Right renal pelvis (tissue), 4 donors: ENCODE data around the gene PTS. TPM values are rescaled to one million over a fixed set of nuclear protein-coding genes. Genes with fewer than 3 reads are reported as not detected.
A peak's percentile ranks its signal among the peaks of the same experiment; 100 is the strongest.

Experiments used
- DNase-seq, 4 donors: peaks; one replicate each; pipeline ENCODE4 v3.0.0-alpha.2; 2013; ENCODE audit warnings: low read depth in 4 of 4, low spot score in 3 of 4, missing footprints in 1 of 4
- polyA plus RNA-seq, 4 donors: library from polyadenylated mRNA; unstranded; fragments of 120-200 nt; gene quantifications; one replicate each; pipeline ENCODE4 v1.2.1, GENCODE V29; 2013; ENCODE audit not compliant: insufficient read length in 4 of 4

The PTS gene
- polyA plus RNA-seq, 4 donors = 45.9 to 58.4 (median 54.8) TPM

DNA sequence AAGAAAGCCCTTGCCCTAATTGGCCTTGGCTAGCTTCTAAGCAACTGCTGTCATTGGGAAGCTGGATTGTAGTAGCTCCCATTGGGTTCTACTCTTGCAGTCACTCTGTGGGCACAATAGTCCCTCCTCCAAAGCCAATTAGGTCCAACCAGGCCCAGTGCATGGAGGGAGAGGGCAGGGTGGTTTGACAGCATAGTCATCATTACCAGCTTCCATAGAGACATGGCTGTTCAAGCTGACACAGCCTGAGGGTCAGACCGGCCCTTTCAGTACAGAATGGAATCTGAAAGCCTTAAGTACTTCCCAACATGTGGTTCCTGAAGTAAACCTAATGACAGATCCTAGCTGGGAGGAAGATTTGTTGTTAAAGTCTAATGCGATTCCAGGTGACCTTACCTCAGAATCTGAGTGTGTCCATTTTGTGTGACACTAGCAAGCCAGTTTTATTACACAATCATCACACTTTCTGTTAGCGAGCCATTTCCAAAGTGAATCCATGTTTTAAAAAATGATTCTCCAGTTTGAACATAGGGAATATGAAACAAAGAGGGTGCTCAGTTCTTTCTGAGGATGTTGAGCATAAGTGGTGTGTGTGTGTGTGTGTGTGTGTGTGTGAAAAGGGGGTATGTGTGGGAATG is 27.5 kb downstream of the PTS start:
- DNase-seq = no peak

DNA sequence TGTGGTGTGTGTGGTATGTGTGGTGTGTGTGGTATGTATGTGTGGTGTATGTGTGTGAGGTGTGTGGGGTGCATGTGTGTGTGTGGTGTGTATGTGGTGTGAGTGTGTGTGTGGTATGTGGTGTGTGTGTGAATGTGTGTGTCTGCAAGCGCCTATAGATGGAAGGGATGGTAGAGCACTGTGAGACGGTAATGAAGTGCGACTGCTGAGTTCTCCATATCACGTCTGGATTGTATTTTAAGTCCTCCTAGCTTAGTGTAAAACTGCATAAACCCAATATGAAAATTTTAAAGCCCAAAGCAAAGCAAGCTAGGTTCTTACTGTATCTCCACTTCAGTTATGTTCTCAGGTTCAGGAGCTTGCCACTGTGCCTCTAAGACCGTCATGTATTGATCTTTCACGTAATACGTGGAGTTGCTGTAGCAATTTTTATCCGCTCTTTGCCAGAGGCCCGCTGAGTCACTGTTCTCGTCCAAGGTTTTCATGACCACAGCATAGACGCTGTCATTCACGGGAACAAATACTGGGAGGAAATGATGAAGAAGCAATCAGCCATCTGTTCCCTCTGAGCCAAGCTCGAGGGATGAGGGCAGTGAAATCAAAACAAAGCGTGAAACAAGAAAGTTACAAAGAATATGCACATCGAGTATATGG is 29.0 kb downstream of the PTS start:
- DNase-seq = no peak

DNA sequence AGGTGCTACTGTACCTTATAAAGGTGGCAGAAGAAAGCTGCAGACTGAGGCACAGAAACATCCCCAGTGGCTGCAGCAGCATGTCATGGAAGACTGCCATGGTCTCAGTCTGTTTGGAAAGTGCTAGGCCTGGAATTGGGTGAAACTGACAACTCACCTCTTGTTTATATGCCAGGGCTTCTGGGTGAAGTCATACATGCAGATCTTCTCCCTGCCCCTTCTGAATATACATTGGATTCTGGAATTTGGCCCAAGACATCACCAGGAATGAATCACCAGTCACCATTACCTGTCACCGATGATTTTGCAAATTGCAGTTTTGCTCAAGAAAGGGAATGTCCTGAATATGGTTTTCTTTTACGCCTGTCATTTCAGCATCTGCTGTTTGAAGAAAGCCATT is 34.3 kb downstream of the PTS start, which contains the start of gene PLET1:
TSS of gene PLET1 (minus strand) at position 371 of the 400 bp plus-strand sequence. CDS start at position 100, 271 bp downstream.
- DNase-seq = no peak

DNA sequence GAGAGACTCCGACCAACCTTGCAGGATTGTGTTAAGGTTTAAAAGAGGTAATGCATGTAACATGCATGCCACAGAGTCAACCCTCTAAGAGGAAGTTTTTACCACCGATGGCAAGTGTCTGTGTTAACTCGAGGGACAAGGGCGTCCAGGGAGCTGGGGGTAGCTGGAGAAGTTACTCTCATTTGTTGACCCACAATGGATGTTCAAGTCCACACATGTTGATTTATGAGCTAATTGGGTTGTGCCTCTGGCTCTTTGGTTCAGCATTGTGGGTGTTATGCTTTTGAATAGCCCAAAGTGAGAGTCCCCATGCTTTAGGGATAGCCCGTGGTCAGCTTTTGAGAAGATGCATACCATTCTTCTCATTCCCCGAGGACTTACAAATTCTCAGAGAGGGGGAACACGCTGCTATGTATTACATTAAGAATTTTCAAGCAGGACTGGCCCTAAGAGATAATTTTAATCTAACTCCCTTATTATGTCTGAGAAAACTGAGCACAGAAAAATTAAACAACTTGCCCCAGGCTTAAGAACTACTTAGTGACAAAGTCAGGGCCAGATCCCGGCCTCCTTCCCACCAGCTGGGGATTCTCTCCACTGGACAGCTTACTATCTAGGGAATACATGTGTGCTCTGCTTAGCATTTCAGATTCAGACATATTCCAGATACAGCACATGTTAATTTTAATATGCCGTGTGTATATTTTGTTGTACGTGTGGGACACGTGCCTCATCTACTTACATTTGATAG is 39.6 kb downstream of the PTS start:
- no peak for DNase-seq

DNA sequence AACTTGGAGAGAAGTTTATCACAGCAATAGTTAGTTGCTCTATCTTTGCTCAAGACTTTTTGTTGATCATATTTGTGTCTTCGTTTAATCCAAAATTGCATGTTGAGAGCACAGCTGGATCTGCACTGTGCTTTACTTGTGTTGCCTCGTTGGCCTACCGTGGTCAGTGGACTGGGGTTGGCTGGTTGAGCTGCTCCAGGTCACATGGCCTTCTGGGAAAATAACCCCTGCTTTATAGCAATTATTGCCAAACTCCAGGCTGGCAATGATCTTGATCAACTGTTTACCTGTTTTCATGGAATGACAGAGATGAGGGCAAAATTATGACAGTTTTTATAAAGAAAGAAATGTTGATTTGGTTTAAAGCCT is 40.2 kb downstream of the PTS start:
- no peak for DNase-seq

DNA sequence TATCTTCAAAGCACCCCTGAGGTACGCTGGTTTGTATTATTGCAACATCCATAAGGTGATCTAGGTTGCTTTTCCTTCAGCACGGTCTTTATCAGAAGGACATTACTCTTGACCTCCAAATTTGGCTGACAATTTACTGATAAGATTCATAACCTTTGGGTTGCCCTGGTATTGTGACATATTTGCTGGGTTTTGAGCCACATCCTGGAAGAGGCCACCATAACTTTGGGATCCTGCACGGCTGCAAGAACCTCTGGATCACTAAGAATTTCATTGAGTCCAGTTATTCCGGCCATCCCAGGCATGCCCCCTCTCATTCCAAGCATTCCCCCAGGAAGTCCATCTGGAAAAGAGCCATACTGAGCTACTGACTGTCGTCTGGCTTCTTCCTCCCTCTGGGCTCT is 41.0 kb downstream of the PTS start:
- no peak for DNase-seq

DNA sequence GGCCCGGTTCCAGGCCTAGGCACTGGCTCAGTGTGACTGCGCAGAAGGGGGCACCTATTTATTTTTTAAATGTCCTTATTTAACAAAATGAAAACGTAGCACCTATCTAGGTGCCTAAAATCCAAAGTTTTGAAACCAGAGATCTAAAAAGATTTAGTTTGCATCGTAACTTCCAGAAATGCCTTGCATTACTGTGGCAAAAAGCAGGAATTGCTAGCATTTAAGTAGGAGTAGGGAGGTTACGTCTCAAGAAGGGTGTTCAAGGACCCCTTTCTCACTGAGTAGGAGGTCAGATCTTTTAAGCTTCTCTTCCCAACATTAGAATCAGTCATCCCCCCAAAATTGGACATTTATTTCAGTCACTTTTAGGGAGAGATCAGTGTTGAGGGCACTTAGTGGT is 42.2 kb downstream of the PTS start:
- no peak for DNase-seq

DNA sequence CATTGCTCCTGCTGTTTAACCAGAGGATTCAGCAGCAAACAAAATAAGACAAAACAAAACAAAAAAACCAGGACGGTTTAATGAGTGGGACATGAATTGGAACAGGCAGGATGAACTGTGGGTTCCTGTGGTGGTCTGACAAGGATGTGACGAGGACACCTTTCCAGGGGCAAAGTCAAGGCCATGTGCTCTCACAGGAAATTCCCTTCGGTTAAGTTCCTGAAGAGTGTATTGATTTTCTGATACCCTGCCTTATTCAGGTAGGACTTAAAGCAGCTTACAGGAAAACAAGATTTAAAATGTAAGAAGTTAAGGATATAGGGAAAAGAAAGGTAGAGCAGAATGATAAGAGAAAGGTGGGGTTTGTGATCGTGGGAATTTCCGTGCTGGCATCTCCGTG is 42.9 kb downstream of the PTS start:
- DNase-seq = no peak

DNA sequence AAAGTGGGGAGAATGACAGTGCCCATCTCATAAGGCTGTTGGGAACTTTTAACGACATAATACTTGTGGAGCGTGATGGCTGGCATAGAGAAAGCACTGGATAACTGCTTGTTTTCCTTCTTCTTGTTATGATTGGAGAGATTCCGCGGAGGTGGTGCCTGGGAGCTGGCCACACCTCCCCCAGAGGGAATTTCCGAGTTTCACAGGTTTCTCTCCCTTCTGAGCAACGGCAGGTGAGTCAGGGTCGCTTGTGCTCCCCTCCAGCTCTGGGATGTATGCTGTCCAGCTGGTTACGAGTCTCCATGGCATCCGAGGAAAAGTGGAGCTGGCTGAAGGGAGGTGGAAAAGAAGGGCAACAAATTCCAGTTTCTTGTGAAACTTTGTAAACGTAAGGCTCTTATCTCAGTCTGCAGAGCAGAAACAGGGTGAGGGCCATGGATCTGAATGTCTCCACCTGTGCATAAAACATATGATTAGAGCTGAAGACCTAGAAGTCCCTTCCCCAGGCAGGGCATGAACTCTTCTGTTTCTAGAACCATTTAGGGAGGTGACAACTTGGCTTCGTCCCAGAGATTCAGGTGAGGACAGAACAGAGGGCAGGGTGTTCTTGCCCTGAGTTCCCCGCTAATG is 44.4 kb downstream of the PTS start:
- DNase-seq = no peak

DNA sequence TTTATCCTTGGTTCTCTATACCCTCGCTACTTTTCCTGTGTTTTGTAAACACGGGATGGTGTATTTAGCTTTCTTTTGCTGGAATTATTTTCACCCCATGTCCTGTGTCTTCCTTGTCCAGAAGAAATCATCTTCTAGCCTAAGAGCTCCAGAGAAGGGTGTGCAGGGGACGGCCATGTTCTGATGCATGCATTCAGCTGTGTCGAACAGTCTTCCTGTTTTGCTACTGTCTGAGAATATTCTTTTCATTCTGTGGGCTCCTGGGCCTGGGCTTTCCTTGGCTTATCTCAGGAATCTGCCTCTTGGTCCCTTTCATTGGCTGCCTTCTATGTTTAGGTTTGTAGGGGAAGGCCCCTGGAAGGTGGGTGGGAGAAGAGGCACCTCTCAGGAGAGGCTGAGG is 45.0 kb downstream of the PTS start:
- no peak for DNase-seq

DNA sequence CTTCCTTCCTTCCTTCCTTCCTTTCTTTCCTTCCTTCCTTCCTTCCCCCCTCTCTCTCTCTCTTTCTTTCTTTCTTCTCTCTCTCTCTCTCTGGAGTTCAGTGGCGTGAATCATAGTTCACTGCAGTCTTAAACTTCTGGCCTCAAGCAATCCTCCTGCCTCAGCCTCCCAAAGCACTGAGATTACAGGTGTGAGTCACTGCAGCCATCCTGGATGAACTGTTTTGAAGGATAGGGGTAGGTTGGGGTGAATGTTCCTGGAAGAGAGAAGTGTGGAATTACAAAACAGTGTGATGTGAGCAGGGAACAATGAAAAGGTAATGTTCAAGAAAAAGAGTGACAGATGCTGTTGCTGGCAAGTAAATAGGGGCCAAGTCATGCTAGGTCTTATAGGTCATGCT is 46.8 kb downstream of the PTS start:
- DNase-seq = no peak

DNA sequence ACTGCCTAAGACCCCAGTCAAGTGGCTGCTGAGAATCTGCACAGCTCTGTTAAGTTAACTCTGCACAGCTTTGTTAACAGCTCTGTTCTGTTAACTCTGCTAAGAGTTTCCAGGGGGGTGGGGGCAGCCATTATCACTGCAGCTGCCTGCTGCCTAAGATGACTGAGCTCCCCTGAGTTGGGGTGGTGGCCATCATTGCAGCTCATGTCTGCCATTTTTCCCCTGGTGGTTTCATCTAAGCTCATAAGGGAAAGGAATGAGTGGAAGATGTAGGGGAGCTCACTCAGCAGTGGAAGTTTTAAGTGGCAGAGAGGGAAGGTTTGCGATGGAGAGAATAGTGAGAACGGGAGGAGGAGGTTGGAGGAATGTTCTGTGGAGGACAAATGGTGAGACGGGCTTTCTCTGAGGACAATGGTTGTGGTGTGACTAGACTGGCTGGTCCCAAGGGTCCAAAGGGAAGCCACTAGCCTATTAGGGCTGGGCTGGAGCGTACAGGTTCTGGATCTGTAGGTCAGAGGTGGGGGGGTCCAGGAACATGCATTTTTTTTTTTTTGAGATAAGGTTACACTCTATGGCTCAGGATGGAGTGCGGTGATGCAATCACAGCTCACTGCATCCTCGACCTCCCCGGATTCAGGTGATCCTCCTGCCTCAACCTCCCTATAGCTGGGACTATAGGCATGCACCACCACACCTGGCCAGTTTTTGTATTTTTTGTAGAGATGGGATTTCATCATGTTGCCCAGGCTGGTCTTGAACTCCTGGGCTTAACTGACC is 48.0 kb downstream of the PTS start:
- no peak for DNase-seq

DNA sequence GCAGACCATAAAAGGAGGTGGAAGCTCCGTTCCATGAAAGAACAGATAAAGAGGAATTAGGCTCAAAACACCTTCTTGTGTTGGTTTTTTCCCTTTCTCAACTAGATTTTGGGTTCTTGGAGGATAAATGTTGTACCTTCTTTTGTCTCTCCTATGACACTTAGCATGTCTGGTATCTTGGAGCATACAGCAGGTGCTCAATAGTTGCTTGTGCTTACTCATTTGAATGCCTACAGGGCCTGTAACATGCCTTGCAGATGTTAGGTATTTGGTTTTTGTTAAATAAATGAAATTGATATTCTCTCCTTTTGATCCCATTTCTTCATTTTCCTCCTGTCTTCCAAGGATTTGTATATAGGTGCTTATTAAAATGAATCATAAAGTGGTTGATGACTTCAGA is 50.8 kb downstream of the PTS start:
- DNase-seq = no peak

DNA sequence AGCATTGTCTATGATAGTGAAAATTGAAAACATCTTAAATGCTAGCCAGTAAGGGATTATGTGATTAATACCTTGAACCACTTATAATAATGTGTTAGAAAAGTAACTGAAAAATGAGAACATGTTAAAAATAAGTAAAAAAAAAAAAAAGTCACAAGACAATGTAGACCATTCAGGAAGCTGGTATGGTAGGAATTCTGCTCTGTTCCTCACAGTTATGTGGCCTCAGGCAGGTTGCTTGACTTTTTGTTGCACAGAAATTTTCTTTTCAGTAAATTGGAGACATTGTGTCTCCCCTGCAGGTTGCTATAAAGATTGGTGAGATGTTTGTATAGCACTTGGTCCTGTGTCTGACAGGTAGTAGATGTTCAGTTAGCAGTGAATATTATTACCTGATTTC is 51.7 kb downstream of the PTS start:
- DNase-seq = no peak

DNA sequence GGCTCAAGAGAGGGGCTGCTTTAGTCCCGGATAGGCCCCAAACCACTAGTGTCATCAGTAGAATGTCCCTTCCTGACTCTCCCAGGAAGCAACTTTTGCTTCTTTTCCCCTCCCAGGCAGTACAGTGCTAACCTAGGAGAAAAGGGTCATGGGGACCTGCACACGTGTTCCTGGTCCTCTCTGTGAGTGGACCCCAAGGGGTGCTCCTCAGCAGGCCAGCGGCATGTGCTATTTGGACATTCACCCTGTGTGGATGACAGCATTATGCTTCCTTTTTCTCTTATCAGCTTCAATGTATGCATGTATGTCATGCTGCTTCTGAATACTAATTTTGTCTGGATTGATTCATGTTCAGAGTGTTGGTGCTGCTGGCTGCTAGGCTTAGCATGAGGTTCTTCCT is 52.6 kb downstream of the PTS start:
- no peak for DNase-seq

DNA sequence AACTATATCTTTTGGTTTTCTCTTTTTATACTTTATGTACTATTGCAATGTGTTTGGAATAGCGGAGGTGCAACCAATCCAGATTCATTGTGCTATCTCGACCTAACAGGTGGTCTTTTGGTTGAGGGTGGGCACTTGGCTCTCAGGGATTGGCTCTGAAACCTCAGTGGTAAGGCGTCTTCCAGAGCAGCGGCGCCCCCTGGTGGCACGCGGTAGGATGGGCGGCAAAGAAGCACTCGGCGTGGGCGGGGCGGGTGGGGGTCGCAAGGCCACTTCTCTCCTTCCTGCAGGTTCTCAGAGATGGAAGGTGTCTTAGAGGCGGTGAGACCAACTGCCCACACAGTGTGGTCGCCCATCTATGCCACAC is 53.7 kb downstream of the PTS start:
- peak in 2 of 4 donors; percentile 51 to 53 for DNase-seq

DNA sequence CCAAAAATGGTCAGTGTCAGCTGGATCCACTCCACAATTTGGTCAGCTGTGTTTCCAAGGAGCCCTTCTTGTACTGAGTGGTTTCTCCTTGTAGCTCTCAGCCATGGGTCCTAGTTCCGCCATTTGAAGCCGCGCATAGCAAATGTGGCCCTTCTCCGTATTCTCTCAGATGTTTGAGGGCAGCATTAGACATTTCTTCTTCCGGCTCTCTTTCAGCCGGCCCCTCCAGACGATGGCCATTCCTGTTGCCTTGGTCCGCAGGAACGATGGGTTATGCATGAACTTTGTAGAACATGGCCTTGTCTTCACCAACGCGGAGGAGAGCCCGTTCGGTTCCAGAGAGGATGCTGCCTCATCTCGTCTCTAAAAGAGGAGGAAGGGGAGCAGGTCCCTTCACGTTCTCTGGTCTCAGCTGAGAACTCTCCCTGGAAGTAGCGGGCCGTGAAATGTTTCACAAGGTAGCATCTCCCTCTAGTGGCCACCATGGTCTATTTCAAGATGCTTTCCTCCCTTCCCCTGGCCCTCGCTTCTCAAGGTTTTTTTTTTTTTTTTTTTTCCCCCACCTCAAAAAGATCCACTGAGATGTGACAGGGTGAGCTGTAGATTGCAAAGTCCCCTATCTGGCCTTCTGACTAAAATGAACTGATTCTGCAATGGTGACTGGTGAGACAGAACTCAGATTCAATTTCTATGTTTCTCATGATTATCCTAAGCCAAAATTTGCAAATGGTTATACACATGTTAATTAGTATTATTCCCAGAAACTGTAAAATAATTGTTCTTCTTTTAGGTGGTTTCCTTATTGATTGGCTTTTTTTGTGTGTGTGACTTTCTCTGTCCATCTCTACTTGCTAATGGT is 54.3 kb downstream of the PTS start:
- DNase-seq = peak; percentile 66 to 71 (median 66)

DNA sequence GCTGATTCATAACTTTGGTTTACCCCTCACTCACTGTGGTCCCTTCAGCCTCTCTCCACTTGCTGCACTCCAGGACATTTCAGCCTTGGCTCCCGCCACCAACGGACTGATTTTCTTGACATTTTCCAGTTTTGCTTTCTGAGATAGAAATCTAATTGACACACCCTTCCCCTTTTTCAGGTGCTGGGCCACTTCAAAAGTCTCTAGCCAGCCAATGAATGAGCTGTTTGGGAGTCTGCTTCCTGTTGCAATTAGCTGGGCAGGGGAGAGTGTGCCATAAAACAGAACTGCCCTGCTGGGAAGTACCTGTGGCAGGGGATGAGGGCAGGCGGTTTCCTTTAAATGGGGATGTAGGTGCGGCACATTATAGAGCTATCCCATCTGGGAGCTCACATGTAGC is 55.5 kb downstream of the PTS start:
- no peak for DNase-seq
